Transverse colon (tissue), 4 donors: ENCODE data around the gene ZBTB26. TPM values are rescaled to one million over a fixed set of nuclear protein-coding genes. Genes with fewer than 3 reads are reported as not detected.
"Not testable (repeated sequence)": the region's sequence is repeated elsewhere in the genome, so short reads cannot be mapped to it uniquely, and the experiment has no call there.

Source experiments
- DNase-seq: peaks from one replicate; pipeline ENCODE4 v3.0.0-alpha.2; 2019
- H3K27ac ChIP-seq, 4 donors: fragments of 200-600 bp; sonication (generic); 2 replicates each; pipeline ENCODE4 v1.5.1; 2016 to 2018; ENCODE audit warnings: inconsistent platforms in 4 of 4
- H3K27me3 ChIP-seq: fragments of 200-600 bp; sonication (generic); 2 replicates; pipeline ENCODE4 v1.5.1; 2017; ENCODE audit warnings: inconsistent platforms
- H3K36me3 ChIP-seq, 4 donors: fragments of 200-600 bp; sonication (generic); 2 replicates each; pipeline ENCODE4 v1.5.1; 2017 to 2019; ENCODE audit warnings: inconsistent platforms in 4 of 4
- H3K4me1 ChIP-seq, 4 donors: fragments of 200-600 bp; sonication (generic); 2 replicates each; pipeline ENCODE4 v1.5.1; 2017 to 2020; ENCODE audit warnings: inconsistent platforms in 4 of 4
- H3K4me3 ChIP-seq, 4 donors: fragments of 200-600 bp; sonication (generic); 1 replicate in 1 of 4; 2 replicates in 3 of 4; pipeline versions ENCODE4 v1.5.1 to v1.6.1; 2017 to 2019; ENCODE audit warnings: inconsistent platforms in 4 of 4
- H3K9me3 ChIP-seq, 2 donors: fragments of 200-600 bp; sonication (generic); 2 replicates each; pipeline ENCODE4 v1.5.1; 2017 to 2019; ENCODE audit warnings: inconsistent platforms in 2 of 2
- CTCF ChIP-seq, 5 experiments: fragments of 200-600 bp in 3 of 5; fragments of 450-650 bp in 2 of 5; sonication (generic) in 3 of 5; IDR thresholded peaks; 1 replicate in 2 of 5; 2 replicates in 3 of 5; pipeline ENCODE4 v1.5.1; 2016 to 2017; ENCODE audit warnings: antibody characterized with exemption in 5 of 5, inconsistent platforms in 3 of 5, mild to moderate bottlenecking in 2 of 5, moderate library complexity in 1 of 5
- EP300 ChIP-seq: sonication (generic); formaldehyde crosslinking; IDR thresholded peaks from one replicate; pipeline ENCODE4 v1.6.1; 2017; ENCODE audit warnings: antibody characterized with exemption, low read depth
- POLR2A ChIP-seq: fragments of 450-650 bp; IDR thresholded peaks from one replicate; pipeline ENCODE4 v1.6.1; 2016; ENCODE audit warnings: antibody characterized with exemption, mild to moderate bottlenecking, moderate library complexity
- POLR2AphosphoS5 ChIP-seq, 3 donors: sonication (generic); formaldehyde crosslinking; IDR thresholded peaks; one replicate each; pipeline ENCODE4 v1.6.1; 2016; ENCODE audit warnings: antibody characterized with exemption in 3 of 3
- WGBS, 2 donors: methylation state at CpG; one replicate each; pipeline ENCODE4 v1.1.5; 2018; ENCODE audit warnings: low coverage in 1 of 2; 5-methylcytosine and 5-hydroxymethylcytosine counted together
- in situ Hi-C, 4 donors: fragments of 200-750 bp; cut with MboI; loops; one replicate each; pipeline versions ENCODE4 v1.15.0 to v1.15.1; 2017; ENCODE audit warnings: low sequenced_read_pairs in 3 of 4, low pct_ligation_motif_present in 1 of 4, low pct_unique_long_range_greater_than_20kb in 1 of 4
- intact Hi-C: fragments of 100-400 bp; cut with DNase I; formaldehyde crosslinking; loops from one replicate; pipeline ENCODE4 v1.15.1; 2023; ENCODE audit warnings: low total_unique reads
- total RNA-seq, 4 donors: library from RNA; depleted of rRNA; stranded (reverse); fragments of >200 nt; gene quantifications; one replicate each; pipeline ENCODE4 v1.1.0, GENCODE V29; 2016

The ZBTB26 gene
- total RNA-seq, 4 donors from 2014 or later = 6.7 to 18.5 (median 8.0) TPM

GRCh38 chr9:122888480-122888879, 42.8 kb downstream of the ZBTB26 start:
- Histone ChIP-seq H3K27me3 (no peaks in the 10 kb centered on the region), H3K4me1 (peaks cover 0 to 7% (median 2%) of the 10 kb centered on the region in 4 donors), H3K27ac (no peak overlapping the region), H3K4me3 (no peak overlapping the region), H3K36me3 (peaks cover 0 to 60% (median 19%) of the 10 kb centered on the region in 4 donors), H3K9me3 (no peaks in the 10 kb centered on the region)
- no peak for DNase-seq
- in situ Hi-C loops (no loop called here), intact Hi-C loops (no loop called here)
- TF ChIP-seq EP300 (no peak), POLR2A (no peak), POLR2AphosphoS5 (IDR thresholded peaks at IDR 0.05) (no peak), CTCF (IDR thresholded peaks at IDR 0.05) (no peak)
- 32 to 56% methylated on average over 3 of the region's 3 CpGs for WGBS, 2 donors

- DNase-seq = no peak
- H3K4me1 ChIP-seq = no peaks in the 10 kb centered on the region
- H3K27me3 ChIP-seq = no peaks in the 10 kb centered on the region
- no peak overlapping the region for H3K4me3 ChIP-seq
- no peak overlapping the region for H3K27ac ChIP-seq
- H3K9me3 ChIP-seq = no peaks in the 10 kb centered on the region
- in situ Hi-C loops (no loop called here), intact Hi-C loops (no loop called here)
- 90 to 93% methylated on average over 2 of the region's 2 CpGs for WGBS, 2 donors
- peaks cover 0 to 72% (median 26%) of the 10 kb centered on the region in 4 donors for H3K36me3 ChIP-seq
- TF ChIP-seq POLR2A (no peak), EP300 (no peak), POLR2AphosphoS5 (IDR thresholded peaks at IDR 0.05) (no peak), CTCF (IDR thresholded peaks at IDR 0.05) (no peak)
Observed at GRCh38 chr9:122883125-122883524, 48.2 kb downstream of the ZBTB26 start.

- Histone ChIP-seq H3K9me3 (no peaks in the 10 kb centered on the region), H3K36me3 (peaks cover 0 to 89% (median 45%) of the 10 kb centered on the region in 4 donors), H3K27me3 (no peaks in the 10 kb centered on the region), H3K27ac (no peak overlapping the region), H3K4me3 (no peak overlapping the region), H3K4me1 (no peaks in the 10 kb centered on the region)
- in situ Hi-C loops (no loop called here), intact Hi-C loops (no loop called here)
- WGBS, 2 donors = 57 to 82% methylated on average over 2 of the region's 2 CpGs
- TF ChIP-seq POLR2AphosphoS5 (IDR thresholded peaks at IDR 0.05) (no peak), POLR2A (no peak), EP300 (no peak), CTCF (IDR thresholded peaks at IDR 0.05) (no peak)
- no peak for DNase-seq
Observed at GRCh38 chr9:122879443-122879842, 51.9 kb downstream of the ZBTB26 start.

GRCh38 chr9:122875523-122875922, 55.8 kb downstream of the ZBTB26 start:
- no peaks in the 10 kb centered on the region for H3K4me1 ChIP-seq
- H3K4me3 ChIP-seq = no peak overlapping the region
- no peak for TF ChIP-seq CTCF (IDR thresholded peaks at IDR 0.05)
- no peak for TF ChIP-seq EP300
- TF ChIP-seq POLR2AphosphoS5 (IDR thresholded peaks at IDR 0.05) = no peak
- TF ChIP-seq POLR2A = no peak
- H3K36me3 ChIP-seq = peaks cover 0 to 79% (median 39%) of the 10 kb centered on the region in 4 donors
- DNase-seq = no peak
- WGBS, 2 donors = 63 to 66% methylated on average over 1 of the region's 1 CpG
- in situ Hi-C loops = no loop called here
- intact Hi-C loops = no loop called here
- no peak overlapping the region for H3K27ac ChIP-seq
- no peaks in the 10 kb centered on the region for H3K27me3 ChIP-seq
- H3K9me3 ChIP-seq = no peaks in the 10 kb centered on the region

GRCh38 chr9:122867276-122867675, 64.0 kb downstream of the ZBTB26 start:
- H3K4me3 ChIP-seq, H3K27ac ChIP-seq, intact Hi-C loops, in situ Hi-C loops, DNase-seq, H3K9me3 ChIP-seq, H3K4me1 ChIP-seq, H3K27me3 ChIP-seq: not testable (repeated sequence)
- WGBS, 2 donors = no CpG with 5 or more reads among the region's 27 CpGs
- H3K36me3 ChIP-seq = peaks cover 0 to 14% (median 5%) of the 10 kb centered on the region in 4 donors
